HCT116 (cell line): ENCODE data around the gene EYA2. TPM values are rescaled to one million over a fixed set of nuclear protein-coding genes. Genes with fewer than 3 reads are reported as not detected.
A peak's percentile ranks its signal among the peaks of the same experiment; 100 is the strongest.

ENCODE experiments used
- ATAC-seq: fragments of 200-7000 bp; cut with Tn5 transposase; 2 replicates; pipeline ENCODE4 v1.9.1; 2020; ENCODE audit warnings: mild to moderate bottlenecking, moderate library complexity
- BruUV-seq: library from RNA; stranded (reverse); fragments of 400-500 nt; replicated peaks from 2 replicates; lab custom pipeline; 2021; lab: Mats Ljungman, UMichigan
- CTCF ChIA-PET: fragments of 300-600 bp; sonication (Branson Sonifier 250); formaldehyde crosslinking; loops from one replicate; lab custom pipeline; 2021; ENCODE audit warnings: antibody characterized with exemption; lab: Charles Lee
- POLR2A ChIA-PET: fragments of 300-600, 350-600 bp; sonication (Branson Sonifier 250); formaldehyde crosslinking; loops from one replicate; lab custom pipeline; 2021; ENCODE audit warnings: antibody characterized with exemption; lab: Charles Lee
- RAD21 ChIA-PET, 2 experiments: fragments of 300-600 bp; sonication (Branson Sonifier 250); formaldehyde crosslinking; loops; one replicate each; lab custom pipeline; 2023; ENCODE audit warnings: low total read pairs in 2 of 2; ENCODE audit not compliant: uncharacterized antibody in 2 of 2, unreplicated experiment in 2 of 2, low non-redundant PET in 1 of 2; lab: Charles Lee
- DNase-seq: peaks from one replicate; pipeline ENCODE4 v3.0.0-alpha.2; 2010; ENCODE audit warnings: low read depth, low spot score
- H2AFZ ChIP-seq: fragments of 200-600 bp; shearing (Covaris generic), sonication (generic); 2 replicates; pipeline ENCODE4 v1.6.1; 2017; ENCODE audit warnings: low read depth, mixed run types, mixed read lengths, antibody characterized with exemption, low read length; ENCODE audit not compliant: poor library complexity, severe bottlenecking
- H3K27ac ChIP-seq: 2 replicates; pipeline ENCODE4 v1.5.1; 2012; ENCODE audit warnings: low read depth, low read length
- H3K27me3 ChIP-seq: fragments of 200-600 bp; sonication (generic); 2 replicates; pipeline ENCODE4 v1.6.1; 2016; ENCODE audit warnings: mixed run types, low read length, mixed read lengths; ENCODE audit not compliant: insufficient read depth
- H3K36me3 ChIP-seq, 2 experiments: fragments of 200-500 bp in 1 of 2; fragments of 200-600 bp in 1 of 2; sonication (Bioruptor generic) in 1 of 2; sonication (generic) in 1 of 2; 2 replicates each; pipeline versions ENCODE4 v1.5.1 to v1.6.1; 2014 to 2016; ENCODE audit warnings: low read length in 2 of 2, inconsistent platforms in 1 of 2, mixed read lengths in 1 of 2, mixed run types in 1 of 2; ENCODE audit not compliant: insufficient read depth in 2 of 2, control insufficient read depth in 1 of 2
- H3K4me1 ChIP-seq, 2 experiments: fragments of 200-600 bp in 1 of 2; sonication (generic) in 1 of 2; 2 replicates each; pipeline versions ENCODE4 v1.5.1 to v1.6.1; 2012 to 2017; ENCODE audit warnings: low read length in 2 of 2, inconsistent platforms in 1 of 2, mild to moderate bottlenecking in 1 of 2, mixed read lengths in 1 of 2, mixed run types in 1 of 2, moderate library complexity in 1 of 2; ENCODE audit not compliant: insufficient read depth in 2 of 2, control insufficient read depth in 1 of 2
- H3K4me2 ChIP-seq: fragments of 200-600 bp; sonication (generic); 2 replicates; pipeline ENCODE4 v1.6.1; 2017; ENCODE audit warnings: mixed run types, low read length, mixed read lengths
- H3K4me3 ChIP-seq, 2 experiments: fragments of 200-600 bp in 1 of 2; sonication (generic) in 1 of 2; replicated peaks in 1 of 2; 2 replicates each; pipeline ENCODE4 v1.5.1; 2011 to 2016; ENCODE audit warnings: low read length in 2 of 2, control low read depth in 1 of 2, low read depth in 1 of 2, mild to moderate bottlenecking in 1 of 2, mixed read lengths in 1 of 2, mixed run types in 1 of 2
- H3K79me2 ChIP-seq: fragments of 200-600 bp; sonication (generic); 2 replicates; pipeline ENCODE4 v1.6.1; 2017; ENCODE audit warnings: mild to moderate bottlenecking, mixed run types, low read length, moderate library complexity, mixed read lengths; ENCODE audit not compliant: insufficient read depth
- H3K9ac ChIP-seq: fragments of 200-600 bp; sonication (generic); 2 replicates; pipeline ENCODE4 v1.6.1; 2016; ENCODE audit warnings: low read length, mixed read lengths
- H3K9me2 ChIP-seq: fragments of 200-600 bp; sonication (generic), shearing (Covaris generic); 2 replicates; pipeline ENCODE4 v1.6.1; 2017; ENCODE audit warnings: mixed run types, mild to moderate bottlenecking, moderate library complexity; ENCODE audit not compliant: insufficient read depth
- H3K9me3 ChIP-seq, 2 experiments: fragments of 200-500 bp in 1 of 2; fragments of 200-600 bp in 1 of 2; sonication (Bioruptor generic) in 1 of 2; sonication (generic) in 1 of 2; 2 replicates each; pipeline ENCODE4 v1.6.1; 2014 to 2017; ENCODE audit warnings: low read length in 2 of 2, mixed read lengths in 2 of 2, inconsistent platforms in 1 of 2, low read depth in 1 of 2, mild to moderate bottlenecking in 1 of 2, mixed run types in 1 of 2, moderate library complexity in 1 of 2; ENCODE audit not compliant: control insufficient read depth in 1 of 2, insufficient read depth in 1 of 2
- H4K20me1 ChIP-seq: fragments of 200-600 bp; sonication (generic), shearing (Covaris generic); 2 replicates; pipeline ENCODE4 v1.6.1; 2017; ENCODE audit warnings: mixed run types, mild to moderate bottlenecking, moderate library complexity; ENCODE audit not compliant: insufficient read depth
- ATF3 ChIP-seq: IDR thresholded peaks from 2 replicates; pipeline ENCODE4 v1.6.1; 2012
- CTCF ChIP-seq, 3 experiments: fragments of 200-600 bp in 1 of 3; sonication (generic) in 1 of 3; IDR thresholded peaks in 2 of 3; conservative IDR thresholded peaks in 1 of 3; 2 replicates each; pipeline ENCODE4 v1.5.1; 2012 to 2017; ENCODE audit warnings: low read depth in 2 of 3, low read length in 2 of 3, antibody characterized with exemption in 1 of 3, borderline replicate concordance in 1 of 3, control low read depth in 1 of 3, mild to moderate bottlenecking in 1 of 3, mixed read lengths in 1 of 3, mixed run types in 1 of 3, moderate library complexity in 1 of 3; ENCODE audit not compliant: insufficient read depth in 1 of 3
- EGR1 ChIP-seq: IDR thresholded peaks from 2 replicates; pipeline ENCODE4 v1.6.1; 2012; ENCODE audit warnings: low read depth
- ELF1 ChIP-seq: IDR thresholded peaks from 2 replicates; pipeline ENCODE4 v1.6.1; 2012; ENCODE audit warnings: low read depth, borderline replicate concordance
- FOSL1 ChIP-seq: IDR thresholded peaks from 2 replicates; pipeline ENCODE4 v1.6.1; 2012; ENCODE audit warnings: low read depth
- MAX ChIP-seq: IDR thresholded peaks from 2 replicates; pipeline ENCODE4 v1.6.1; 2012
- POLR2AphosphoS5 ChIP-seq: IDR thresholded peaks from 2 replicates; pipeline ENCODE4 v1.6.1; 2011; ENCODE audit warnings: mild to moderate bottlenecking, low read depth, low read length, moderate library complexity
- RAD21 ChIP-seq: IDR thresholded peaks from 2 replicates; pipeline ENCODE4 v1.6.1; 2012; ENCODE audit warnings: low read depth, mild to moderate bottlenecking
- SIN3A ChIP-seq: IDR thresholded peaks from 2 replicates; pipeline ENCODE4 v1.6.1; 2012; ENCODE audit warnings: low read depth
- SP1 ChIP-seq: IDR thresholded peaks from 2 replicates; pipeline ENCODE4 v1.6.1; 2012; ENCODE audit warnings: low read depth
- TCF7L2 ChIP-seq: IDR thresholded peaks from 2 replicates; pipeline ENCODE4 v1.7.0; 2011; ENCODE audit warnings: borderline replicate concordance, inconsistent platforms; ENCODE audit not compliant: insufficient read depth, insufficient read length; ENCODE audit errors: extremely low read depth
- YY1 ChIP-seq: IDR thresholded peaks from 2 replicates; pipeline ENCODE4 v1.6.1; 2011; ENCODE audit warnings: low read length, low read depth, moderate library complexity, mild to moderate bottlenecking; ENCODE audit not compliant: insufficient replicate concordance; ENCODE audit errors: extremely low read depth
- ZFX ChIP-seq: fragments of 450-650 bp; IDR thresholded peaks from 2 replicates; pipeline ENCODE4 v1.6.1; 2017
- ZNF274 ChIP-seq: fragments of 200-500 bp; sonication (Bioruptor generic); IDR thresholded peaks from 2 replicates; pipeline ENCODE4 v1.6.1; 2014; ENCODE audit warnings: mild to moderate bottlenecking, low read depth, low read length, inconsistent platforms
- intact Hi-C: fragments of 100-400 bp; cut with micrococcal nuclease; formaldehyde crosslinking; loops from 2 replicates; pipeline ENCODE4 v1.10.0; 2022
- total RNA-seq: library from RNA; stranded (reverse); gene quantifications from one replicate; pipeline ENCODE4 v1.2.1, GENCODE V29; 2021; ENCODE audit not compliant: unreplicated experiment

The EYA2 gene
- total RNA-seq, 1 experiment from 2014 or later: not detected

- no peak for ATAC-seq
- CTCF ChIA-PET: interaction anchor here (0.6 to 1.8 kb wide), 2 partner anchors 8 to 553 kb away, joined by 4 to 5 read pairs; no protein-coding TSS in a partner anchor
- no peak overlapping the region for H3K27ac ChIP-seq
- H3K9me2 ChIP-seq: no peaks in the 10 kb centered on the region
- no peak overlapping the region for H2AFZ ChIP-seq
- H3K27me3 ChIP-seq: no peaks in the 10 kb centered on the region
- intact Hi-C loops: no loop called here
- no peak overlapping the region for H3K4me2 ChIP-seq
- no TSS peak for BruUV-seq
- POLR2A ChIA-PET: no interaction called here
- H3K4me1 ChIP-seq: peaks cover 0 to 6% of the 10 kb centered on the region in 2 experiments; a peak in 2 of 4 replicates
- no peaks in the 10 kb centered on the region for H4K20me1 ChIP-seq
- H3K9ac ChIP-seq: no peak overlapping the region
- H3K9me3 ChIP-seq: no peaks in the 10 kb centered on the region
- no peak for DNase-seq
- H3K79me2 ChIP-seq: no peaks in the 10 kb centered on the region
- no peak overlapping the region for H3K4me3 ChIP-seq
- RAD21 ChIA-PET: no interaction called here
- no peaks in the 10 kb centered on the region for H3K36me3 ChIP-seq
- TF ChIP-seq FOSL1: no peak
- no peak for TF ChIP-seq EGR1
- no peak for TF ChIP-seq CTCF (IDR thresholded peaks at IDR 0.05 in 2 of 3, conservative IDR thresholded peaks at IDR 0.05 in 1 of 3; ENCODE audit: borderline replicate concordance in 1 of 3, insufficient read depth in 1 of 3, low read depth in 2 of 3, low read length in 2 of 3)
- TF ChIP-seq ZFX: no peak
- TF ChIP-seq RAD21: no peak
- TF ChIP-seq, all 23 proteins: peak for 0
Measured at GRCh38 chr20:46937533-46938226, 43.0 kb downstream of the EYA2 start.

GRCh38 chr20:46938434-46938833 is 43.8 kb downstream of the EYA2 start:
- Histone ChIP-seq H3K9me2 (no peaks in the 10 kb centered on the region), H3K79me2 (no peaks in the 10 kb centered on the region), H3K4me2 (no peak overlapping the region), H3K27me3 (no peaks in the 10 kb centered on the region), H3K4me3 (no peak overlapping the region), H3K9ac (no peak overlapping the region), H4K20me1 (no peaks in the 10 kb centered on the region), H3K9me3 (no peaks in the 10 kb centered on the region), H3K4me1 (no peaks in the 10 kb centered on the region), H2AFZ (no peak overlapping the region), H3K27ac (no peak overlapping the region), H3K36me3 (no peaks in the 10 kb centered on the region)
- POLR2A ChIA-PET: no interaction called here
- CTCF ChIA-PET: interaction anchor here (1.8 kb wide), 1 partner anchor 9 kb away, joined by 5 read pairs; no protein-coding TSS in a partner anchor
- BruUV-seq: no TSS peak
- no peak for DNase-seq
- intact Hi-C loops: no loop called here
- RAD21 ChIA-PET: no interaction called here
- ATAC-seq: 0 out of 2 replicates have a peak, but pooled peaks have one; percentile 14
- no peak for TF ChIP-seq MAX
- no peak for TF ChIP-seq ZNF274
- no peak for TF ChIP-seq SIN3A
- TF ChIP-seq ELF1: no peak
- TF ChIP-seq POLR2AphosphoS5: no peak
- no peak for TF ChIP-seq YY1
- no peak for TF ChIP-seq TCF7L2
- no peak for TF ChIP-seq ZFX
- TF ChIP-seq ATF3: no peak
- no peak for TF ChIP-seq CTCF (IDR thresholded peaks at IDR 0.05 in 2 of 3, conservative IDR thresholded peaks at IDR 0.05 in 1 of 3; ENCODE audit: borderline replicate concordance in 1 of 3, insufficient read depth in 1 of 3, low read depth in 2 of 3, low read length in 2 of 3)
- TF ChIP-seq RAD21: no peak
- no peak for TF ChIP-seq SP1
- TF ChIP-seq FOSL1: no peak
